ENCODE results near the gene PTEN.

DNA sequence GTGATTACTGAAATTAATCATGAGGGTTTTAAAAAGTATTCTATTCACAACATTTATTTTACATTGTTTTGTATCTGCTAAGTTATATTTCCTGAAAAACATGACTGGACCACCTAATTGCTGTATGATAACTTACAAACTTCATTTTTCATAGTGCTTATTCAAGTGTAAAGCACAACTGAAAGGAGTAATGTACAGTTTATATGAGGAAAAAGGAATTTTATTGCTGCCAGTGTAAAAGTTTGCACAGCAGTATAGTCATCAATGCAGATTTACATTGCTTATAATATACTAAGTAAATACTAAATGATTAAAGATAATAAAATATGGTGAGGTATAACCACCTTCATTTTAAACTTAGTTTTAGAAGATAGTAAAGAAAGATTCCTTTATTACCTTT, 4.0 kb downstream of the PTEN start:
- TF ChIP-seq, protein P1, sequence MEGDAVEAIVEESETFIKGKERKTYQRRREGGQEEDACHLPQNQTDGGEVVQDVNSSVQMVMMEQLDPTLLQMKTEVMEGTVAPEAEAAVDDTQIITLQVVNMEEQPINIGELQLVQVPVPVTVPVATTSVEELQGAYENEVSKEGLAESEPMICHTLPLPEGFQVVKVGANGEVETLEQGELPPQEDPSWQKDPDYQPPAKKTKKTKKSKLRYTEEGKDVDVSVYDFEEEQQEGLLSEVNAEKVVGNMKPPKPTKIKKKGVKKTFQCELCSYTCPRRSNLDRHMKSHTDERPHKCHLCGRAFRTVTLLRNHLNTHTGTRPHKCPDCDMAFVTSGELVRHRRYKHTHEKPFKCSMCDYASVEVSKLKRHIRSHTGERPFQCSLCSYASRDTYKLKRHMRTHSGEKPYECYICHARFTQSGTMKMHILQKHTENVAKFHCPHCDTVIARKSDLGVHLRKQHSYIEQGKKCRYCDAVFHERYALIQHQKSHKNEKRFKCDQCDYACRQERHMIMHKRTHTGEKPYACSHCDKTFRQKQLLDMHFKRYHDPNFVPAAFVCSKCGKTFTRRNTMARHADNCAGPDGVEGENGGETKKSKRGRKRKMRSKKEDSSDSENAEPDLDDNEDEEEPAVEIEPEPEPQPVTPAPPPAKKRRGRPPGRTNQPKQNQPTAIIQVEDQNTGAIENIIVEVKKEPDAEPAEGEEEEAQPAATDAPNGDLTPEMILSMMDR (IDR thresholded peaks at IDR 0.05; ENCODE audit: low read length) = no peak
- no peak for TF ChIP-seq EZH2 (optimal IDR thresholded peaks at IDR 0.05; ENCODE audit: low read depth, low read length)
- no peak for TF ChIP-seq EZH2phosphoT487 (IDR thresholded peaks at IDR 0.05; ENCODE audit: low read length)
